HG03039 (cell line): ENCODE measurements around the gene GATA5.

ENCODE experiments used
- ATAC-seq: cut with Tn5 transposase; IDR thresholded peaks from one replicate; pipeline ENCODE4 v1.9.1; 2021; ENCODE audit warnings: mild to moderate bottlenecking, moderate library complexity; ENCODE audit not compliant: unreplicated experiment

GATA5 gene

DNA sequence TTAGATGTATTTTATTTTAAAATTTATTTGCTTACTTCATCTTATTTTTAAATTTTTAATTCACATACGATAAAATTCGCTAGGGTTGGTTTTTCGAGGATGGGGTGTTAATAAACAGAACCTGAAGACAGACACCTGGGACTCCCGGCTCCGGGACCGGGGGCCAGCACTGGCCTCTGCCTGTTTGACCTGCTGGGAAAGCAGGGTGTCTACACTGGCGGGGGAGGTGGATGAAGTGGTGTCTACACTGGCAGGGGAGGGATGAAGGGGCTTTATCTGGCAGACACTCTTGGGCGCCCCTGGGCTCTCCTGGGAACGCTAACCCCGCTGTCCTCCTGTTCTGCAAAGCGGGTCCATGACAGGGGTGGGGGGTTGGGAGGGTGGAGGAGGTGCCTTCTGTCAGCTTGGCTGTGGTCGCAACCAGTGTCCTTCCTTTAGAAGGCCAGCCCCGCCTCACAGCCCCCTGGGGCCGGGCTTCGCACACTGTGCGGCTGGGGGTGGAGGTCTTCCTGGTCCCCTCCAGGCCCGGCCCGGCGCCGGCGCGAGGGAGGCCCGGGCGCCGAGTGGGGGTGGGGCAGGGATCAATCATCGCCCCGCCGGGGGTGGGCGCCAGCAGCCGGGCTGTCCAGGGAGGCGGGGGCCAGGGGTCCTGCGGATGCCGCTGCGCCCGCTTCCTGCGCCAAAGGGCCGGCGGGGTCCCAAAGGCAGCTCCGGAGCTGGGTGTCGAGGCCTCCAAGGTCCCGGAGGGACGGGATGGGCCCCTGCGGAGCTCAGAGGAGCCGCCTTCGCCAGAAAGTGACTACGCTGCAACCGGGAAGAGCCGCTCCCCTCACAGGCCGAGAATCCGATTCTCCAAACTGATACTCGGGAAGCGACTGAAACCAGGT is 1.8 kb downstream of the GATA5 start:
- no peak for ATAC-seq

DNA sequence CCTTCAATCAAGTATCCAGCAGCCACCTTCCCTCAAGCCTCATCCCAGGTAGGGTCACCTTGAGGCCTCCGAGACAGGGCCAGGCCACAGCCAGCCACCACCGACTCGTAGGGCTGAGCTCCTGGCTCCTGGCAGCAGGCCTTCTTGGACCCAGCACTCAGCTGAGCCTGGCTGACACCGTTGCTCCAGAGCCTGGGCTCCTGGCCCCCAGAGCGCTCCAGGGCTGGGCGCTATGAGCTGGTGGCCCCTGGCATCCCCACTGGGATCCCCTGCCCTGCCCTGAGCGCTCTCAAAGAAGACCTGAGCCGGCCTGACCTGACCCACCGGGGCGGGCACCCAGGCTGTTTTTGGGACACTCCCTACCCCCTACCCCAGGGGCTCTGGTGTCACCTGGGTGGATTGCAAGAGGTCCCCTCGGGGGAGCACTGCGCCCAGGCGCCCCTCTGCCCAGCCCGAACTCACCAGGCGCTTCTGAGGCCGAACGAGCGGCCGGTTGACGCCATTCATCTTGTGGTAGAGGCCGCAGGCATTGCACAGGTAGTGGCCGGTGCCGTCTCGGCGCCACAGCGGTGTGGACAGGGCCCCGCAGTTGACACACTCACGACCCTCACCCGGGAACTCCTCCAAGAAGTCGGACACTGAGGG is 2.7 kb downstream of the GATA5 start:
- ATAC-seq: no peak

DNA sequence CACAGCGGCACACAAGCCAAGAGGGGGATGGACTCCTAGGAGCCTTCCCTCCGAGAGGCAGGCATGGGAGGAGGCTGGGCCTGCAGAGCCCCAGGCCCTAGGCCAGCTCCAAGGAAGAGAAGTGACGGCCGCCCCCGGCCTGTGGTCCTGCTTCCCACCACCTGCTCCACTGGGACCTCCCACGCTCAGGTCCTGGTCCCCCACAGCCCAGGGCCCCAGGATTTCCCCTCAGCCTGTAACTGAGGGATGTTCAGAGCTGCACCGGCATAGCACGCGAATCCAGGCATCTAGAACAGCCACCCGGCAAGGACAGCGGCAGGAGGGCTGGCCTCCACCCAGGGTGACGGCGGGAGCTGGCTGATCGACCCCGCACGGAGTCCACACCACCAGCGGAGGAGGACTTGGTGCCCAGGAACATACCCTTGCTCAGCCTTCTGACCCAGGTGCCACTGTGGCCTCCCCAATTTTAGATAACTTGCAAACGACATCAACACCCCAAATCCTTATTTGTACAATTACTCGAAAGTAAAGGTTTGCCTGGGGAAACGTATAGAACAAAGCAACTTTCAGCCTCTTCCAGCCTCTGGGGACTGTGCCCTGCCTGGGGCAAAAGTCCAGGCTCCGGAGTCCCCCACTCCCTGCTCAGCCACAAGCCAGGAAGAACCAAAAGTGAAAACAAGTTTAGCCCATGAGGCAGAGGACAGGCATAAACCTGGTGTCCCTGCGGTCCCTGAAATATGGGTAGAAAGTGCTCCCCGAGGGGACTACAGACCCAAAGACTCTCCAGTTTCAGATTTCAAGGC is 3.5 kb downstream of the GATA5 start:
- no peak for ATAC-seq

DNA sequence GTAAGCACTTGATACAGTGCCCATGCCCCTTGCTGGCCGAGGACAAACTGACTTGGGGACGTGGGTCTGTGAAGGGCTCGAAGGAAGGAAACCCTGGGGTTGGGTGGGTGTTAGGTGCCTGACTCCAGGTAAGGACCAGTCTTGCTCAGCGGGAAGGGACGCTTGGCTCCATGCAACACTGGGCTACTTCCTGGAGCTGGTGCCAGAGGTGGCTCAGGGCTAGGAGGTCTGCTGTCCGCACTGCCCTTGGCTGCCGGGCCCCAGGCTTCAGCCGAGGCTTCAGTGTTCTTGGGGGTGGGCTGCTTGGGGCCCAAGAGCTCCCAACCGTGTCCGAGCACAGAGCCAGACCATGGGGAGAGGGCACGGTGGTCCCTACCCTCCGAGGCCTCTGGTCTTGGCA is 5.3 kb downstream of the GATA5 start:
- ATAC-seq: no peak

DNA sequence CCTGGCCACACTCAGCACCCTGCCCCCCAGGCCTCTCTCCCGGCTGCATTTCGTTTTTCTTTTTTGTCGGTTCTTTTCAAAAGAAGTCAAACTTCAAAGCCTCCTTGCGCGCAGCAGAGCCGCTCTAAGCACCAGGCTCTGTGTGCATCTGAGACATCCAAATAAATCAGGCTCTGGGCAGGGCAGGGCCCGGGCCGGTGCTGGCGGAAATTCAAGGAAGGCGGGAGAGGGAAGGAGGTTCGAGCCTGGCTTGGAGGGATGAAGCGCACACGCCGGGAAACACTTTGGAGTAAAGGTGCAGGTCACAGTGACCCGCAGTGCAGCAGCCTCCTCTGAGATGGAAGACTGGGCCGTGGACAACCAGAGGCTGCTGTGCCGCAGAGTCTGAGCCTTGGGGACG is 5.8 kb downstream of the GATA5 start:
- ATAC-seq: no peak

DNA sequence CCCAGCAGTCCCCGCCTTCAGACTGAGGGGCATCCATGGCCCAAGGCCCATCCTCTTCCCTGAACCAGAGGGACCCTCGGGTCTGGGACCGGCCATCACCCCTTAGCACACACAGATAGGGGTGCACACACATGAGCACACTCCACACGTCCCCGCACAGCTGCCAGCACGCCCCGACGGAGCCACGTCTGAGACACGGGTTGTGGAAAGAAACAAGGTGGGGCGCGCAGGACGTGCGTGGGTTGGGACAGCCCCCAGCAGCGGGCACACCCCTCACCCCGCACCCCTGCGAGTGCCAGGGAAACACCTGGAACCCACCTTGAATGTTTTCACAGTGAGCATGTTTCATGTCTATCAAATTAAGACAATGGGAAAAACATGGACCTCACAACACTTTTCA is 6.4 kb downstream of the GATA5 start:
- no peak for ATAC-seq

DNA sequence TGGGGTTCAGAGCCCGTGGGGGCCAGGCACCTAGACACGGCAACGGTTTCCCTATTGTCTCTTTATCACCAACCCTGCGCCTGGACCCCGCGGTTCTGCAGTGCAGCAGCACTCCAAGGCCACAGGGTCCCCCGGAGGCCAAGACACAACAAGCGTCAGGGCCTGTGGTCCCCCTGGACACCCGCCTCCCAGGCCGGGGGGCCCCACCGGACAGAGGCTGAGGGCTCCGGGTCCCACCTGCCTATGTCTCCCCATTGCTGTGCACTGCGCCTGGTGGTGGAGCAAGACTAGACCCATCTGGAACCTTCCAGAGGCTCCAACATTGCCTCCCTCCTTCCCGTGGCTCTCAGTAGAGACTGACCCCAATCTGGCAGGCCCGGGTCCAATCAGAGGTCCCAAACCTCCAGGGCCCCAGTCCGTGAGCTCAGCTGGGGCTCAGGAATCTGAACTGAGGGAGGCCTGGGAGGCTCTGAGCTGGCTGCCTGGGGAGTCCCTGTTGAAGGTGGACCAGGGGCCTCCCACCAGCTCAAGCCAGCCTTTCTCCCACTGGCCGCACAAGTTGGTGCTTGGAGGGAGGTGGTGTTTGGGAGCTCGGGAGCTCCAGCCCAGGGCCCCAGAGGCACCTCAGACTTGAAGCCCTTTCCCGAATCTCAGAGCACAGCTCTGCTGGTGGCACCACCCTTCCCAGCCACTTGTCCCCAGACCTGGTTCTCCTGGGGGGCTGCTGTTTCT is 8.8 kb downstream of the GATA5 start:
- ATAC-seq: no peak

DNA sequence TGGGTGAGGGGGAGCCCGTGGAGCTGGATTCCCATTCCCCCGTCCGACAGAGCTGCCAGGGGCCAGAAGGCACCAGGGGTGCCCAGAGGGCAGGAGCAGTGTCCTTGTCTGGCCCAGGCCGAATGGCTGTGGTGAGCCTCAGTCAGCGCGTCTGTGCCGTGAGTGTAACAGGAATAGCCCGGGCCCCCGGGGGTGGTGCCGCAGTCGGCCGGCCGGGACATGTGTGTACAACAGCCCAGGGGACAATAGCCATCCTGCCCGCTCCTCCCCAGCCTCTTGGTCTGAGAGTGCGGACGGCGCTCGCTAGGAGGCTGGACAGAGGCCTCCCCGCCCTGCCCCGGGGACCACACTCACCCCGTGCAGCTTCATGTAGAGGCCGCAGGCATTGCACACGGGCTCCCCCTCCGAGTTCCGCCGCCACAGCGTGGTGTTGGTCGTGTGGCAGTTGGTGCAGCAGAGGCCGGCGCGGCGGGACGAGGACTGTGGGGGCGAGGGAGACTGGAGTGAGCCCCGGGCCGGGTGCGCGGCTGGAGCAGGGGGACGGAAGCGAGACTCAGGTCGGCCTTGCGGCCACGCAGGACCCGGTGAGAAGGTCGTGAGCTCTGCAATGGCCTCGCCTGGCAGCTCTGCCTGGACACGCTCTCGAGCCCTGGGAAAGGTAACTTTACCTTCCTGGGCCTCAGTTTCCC is 9.6 kb downstream of the GATA5 start:
- no peak for ATAC-seq

DNA sequence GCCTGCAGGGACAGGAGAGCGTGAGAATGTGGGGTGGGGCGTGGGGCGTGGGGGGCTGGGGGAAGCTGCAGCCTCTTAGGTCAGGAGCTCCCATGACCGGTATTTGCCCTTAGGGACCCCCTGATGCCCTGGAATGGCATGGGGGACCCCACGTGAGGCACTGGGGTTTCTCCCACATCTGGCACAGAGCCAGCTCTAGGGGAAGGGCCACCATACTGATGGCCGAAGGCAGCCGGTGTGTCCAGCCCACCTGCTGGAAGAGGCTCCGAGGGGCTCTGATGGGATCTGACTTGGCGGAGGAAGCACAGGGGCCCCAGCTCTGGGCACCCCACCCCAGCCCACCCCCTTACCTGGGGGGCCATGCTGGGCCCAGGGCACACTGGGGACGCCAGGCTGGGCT is 10.8 kb downstream of the GATA5 start:
- no peak for ATAC-seq

DNA sequence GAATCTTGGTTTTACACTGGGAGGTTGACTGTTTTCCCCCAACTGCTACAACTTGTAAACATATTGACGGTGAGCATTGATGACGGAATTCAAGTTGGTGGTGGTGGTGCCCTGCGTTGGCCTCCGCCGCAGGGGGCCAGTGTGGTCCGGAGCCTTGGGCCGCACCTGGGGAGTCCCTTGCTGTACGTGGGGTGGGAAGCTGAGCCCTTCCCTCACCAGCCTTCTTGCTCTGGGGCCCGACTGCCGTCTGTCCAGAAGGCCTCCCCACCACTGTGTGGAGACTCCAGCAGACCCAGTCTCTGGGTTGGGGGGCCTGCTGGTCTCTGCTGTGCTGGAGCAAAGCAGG is 11.4 kb downstream of the GATA5 start:
- no peak for ATAC-seq

DNA sequence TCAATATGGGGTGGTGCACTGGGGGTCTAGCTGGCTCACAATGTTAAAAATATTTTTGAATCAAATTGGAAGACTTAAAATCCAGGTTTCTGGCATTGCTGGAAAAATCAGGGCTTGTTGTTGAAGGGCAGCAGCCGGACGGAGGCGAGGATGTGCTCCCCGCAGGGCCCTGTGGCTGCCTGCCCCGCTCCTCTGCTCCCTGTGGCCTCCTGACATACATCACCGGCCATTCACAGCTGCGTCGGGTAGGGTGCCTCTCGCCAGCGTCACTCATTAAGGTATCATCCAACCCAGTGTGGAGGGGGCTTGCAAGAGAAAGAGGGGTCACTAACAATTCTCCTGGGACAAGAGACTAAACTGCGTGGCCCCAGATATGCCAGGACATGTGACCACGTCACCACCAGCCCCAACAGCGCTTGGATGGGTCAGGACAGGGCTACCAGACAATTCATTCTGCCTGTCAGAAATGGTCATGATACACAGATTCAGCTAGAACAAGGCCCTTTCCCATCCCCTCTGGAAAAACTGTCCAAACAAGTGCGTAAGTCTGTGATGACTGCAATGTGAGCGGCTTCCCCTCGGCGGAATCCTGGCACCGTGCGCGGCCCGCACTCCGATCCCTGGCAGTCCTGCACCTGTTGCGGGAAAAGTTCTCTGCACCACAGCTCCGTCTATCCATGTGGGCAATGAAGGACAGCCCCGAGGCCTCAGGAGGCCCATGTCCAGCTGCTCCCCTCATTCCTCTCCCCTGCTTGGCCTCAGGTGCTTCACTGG is 12.0 kb downstream of the GATA5 start:
- ATAC-seq: no peak

DNA sequence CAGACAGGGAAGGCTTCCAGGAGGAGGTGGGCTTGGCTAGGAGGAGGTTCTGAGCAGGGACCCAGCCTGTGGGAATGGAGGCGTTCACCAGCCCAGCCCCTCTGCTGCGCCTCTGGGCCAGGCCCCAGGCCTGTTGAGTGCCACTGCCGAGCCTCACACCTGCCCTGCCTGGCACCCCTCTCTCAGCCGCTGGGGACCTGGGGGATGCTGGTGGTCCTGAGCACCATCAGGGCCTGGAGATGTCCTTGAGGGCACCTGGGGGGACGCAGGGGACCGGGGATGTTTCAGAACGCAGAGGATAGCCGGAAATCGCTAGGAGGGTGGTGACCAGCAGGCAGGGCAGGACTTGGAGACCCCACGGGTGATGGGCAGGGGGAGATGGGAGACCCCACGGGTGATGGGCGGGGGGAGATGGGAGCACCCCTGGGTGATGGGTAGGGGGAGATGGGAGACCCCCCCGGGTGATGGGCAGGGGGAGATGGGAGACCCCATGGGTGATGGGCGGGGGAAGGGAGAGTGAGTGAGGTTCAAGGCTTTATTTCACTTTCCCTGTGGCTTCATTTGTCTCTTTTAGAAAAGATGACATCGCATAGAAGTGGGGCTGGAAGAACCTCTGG is 12.7 kb downstream of the GATA5 start:
- ATAC-seq: no peak

DNA sequence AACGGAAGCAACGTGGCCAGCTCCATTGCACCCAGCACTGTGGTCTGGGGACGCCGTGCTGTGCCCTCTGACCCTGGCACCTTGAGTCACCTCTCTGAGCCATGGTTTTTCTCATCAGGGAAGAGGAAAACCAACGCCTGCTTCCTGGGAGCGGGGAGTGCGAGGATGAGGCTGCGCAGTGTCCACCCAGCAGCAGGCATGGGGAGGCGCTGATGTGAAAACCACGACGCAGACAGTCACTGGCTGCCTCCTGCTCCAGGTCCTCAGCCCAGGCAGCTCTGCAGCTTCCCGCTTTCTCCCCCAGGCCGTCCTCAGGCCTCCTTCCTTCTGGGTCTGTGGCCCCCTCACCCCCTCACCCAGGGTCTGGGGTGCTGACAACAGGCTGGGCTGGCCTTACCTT is 14.0 kb downstream of the GATA5 start:
- ATAC-seq: no peak

DNA sequence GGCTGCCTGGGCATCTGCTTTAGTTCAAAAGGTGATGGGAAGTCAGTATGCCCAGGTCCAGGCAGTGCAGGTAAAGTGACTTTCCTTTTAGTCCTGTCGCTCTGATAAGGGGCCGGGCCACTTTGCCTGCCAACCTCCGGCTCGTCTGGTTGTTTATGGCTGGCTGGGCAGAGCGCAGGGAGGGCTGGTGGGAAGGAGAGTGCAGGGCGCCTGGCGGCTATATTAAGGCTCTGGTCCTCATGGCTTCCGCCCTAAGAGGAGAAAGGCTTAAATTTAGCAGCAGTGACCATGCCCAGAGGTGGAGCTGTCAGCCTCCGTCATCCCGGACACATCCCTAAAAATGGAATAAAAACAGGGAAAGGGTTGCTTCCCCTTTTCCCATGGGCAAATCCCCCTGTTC is 14.6 kb downstream of the GATA5 start:
- no peak for ATAC-seq

DNA sequence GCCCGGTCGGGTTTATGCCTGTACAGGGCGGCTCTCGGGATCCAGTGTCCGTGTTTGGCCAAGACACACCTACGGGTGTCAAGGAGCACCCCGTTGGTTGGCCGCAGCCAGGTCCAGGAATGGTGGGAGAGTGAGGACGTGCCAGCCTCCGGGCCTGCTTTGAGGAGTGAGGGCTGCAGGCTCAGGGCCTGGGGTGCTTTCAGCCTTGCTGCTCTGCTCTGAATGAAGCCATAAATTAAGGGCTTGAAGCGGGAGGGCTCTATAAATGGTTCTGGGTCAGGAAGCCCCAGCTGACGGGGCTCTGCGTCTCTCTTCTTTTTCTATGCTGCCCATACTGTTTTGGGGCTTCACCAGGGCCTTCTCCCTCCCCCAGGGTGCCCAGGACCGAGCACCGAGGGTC is 15.1 kb downstream of the GATA5 start:
- ATAC-seq: no peak

DNA sequence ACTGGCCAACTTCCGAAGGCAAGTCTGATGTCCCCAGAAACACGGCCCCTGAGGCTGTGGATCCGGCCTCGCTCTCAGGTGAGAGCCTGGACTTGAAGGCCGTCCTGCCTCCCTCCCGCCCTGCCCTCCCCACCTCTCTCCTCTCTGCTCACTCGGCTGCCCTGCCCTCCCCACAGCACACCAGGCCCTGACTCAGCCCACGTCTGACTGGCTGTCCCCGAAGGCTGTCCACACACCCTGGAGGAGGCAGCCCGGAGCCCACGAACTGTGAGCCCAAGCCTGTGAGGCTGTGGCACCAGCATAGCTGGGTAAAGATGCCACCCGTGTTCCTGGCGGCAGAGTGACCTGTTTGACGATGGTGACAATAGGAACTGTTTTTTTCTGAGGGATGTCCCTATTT is 16.3 kb downstream of the GATA5 start:
- ATAC-seq: no peak

DNA sequence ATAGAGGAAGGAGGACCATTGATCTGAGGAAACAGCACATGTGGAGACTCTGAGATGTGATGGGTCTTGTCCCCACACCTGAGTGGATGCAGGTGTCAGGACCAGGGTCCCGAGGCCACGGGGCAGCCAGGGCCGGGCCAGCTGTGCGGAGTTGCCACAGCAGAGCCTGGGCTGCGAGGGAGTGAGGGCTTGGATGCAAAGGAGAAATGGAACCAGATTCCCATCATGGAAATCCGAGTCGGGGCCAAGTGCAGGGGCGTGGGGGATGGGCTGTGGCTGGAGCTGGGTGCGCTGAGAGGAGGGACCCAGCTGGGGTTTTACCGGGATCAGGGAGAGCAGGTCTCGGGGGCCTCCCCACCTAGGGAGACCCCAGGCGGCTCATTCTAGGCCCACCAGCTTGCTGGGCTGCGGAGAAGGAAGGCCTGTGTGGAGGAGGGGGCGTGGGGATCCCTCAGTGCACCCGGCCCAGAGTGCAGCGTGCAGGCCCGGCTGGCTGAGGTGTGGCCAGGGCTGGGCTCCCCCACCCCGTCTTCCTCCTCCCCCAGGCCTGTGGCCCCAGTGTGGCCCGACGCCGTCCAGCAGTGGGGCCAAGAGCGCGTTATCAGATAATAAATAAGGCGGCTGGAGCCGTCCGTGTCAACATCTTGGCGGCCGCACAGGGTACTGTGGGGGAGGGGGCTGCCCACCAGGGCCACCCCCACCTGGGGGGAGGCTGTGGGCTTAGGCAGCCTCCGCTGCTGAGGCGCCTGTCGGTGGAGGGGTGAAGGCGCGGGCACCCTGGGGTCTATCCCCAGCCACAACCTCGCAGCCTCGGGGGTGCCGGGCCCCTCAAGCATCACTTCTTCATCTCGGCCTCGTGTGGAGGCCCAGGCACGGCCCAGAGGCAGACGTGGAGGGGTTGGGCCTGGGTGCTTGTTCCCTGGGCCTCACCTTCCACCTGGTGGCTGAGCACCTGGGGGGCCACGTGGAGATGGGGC is 17.2 kb downstream of the GATA5 start:
- ATAC-seq: no peak

DNA sequence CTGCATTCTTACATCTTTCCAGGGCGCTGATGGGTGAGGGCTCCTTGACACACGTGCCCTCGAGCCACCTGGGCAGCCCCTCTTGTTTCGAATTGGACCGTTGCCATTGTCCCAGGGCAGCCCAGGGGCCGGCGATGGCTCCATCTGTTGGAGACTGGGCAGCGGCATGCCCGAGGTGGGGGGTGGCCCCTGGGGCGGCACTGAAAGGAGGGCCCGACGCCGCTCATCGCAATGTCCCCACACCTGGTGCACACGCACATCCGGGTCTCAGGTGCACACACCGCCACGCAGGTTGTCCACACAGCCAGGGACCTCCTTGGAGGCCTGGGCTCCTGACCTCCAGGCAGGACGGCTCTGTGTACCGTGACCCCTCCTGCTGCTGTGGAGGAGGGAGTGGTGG is 18.0 kb downstream of the GATA5 start:
- no peak for ATAC-seq
